ENCODE data around the gene NPAS1. TPM values are rescaled to one million over a fixed set of nuclear protein-coding genes. Genes with fewer than 3 reads are reported as not detected.

The NPAS1 gene
- total and polyA plus RNA-seq, 2 of the 13 experiments (the other 11 are each of a cell fraction or from before 2014, with no cell fraction given) = 0.35 to 2.9 TPM

- TF ChIP-seq GTF3A (CRISPR knock-in tag; conservative IDR thresholded peaks at IDR 0.05) = no peak
- no peak for TF ChIP-seq RFX5 (IDR thresholded peaks at IDR 0.05; ENCODE audit: low read depth, low read length)
- TF ChIP-seq ZNF543 (CRISPR knock-in tag; IDR thresholded peaks at IDR 0.05) = no peak
- no peak for TF ChIP-seq GZF1 (CRISPR knock-in tag; IDR thresholded peaks at IDR 0.05)
- TF ChIP-seq ZNF280B (CRISPR knock-in tag; IDR thresholded peaks at IDR 0.05; ENCODE audit: borderline replicate concordance) = no peak
- TF ChIP-seq, protein P1, sequence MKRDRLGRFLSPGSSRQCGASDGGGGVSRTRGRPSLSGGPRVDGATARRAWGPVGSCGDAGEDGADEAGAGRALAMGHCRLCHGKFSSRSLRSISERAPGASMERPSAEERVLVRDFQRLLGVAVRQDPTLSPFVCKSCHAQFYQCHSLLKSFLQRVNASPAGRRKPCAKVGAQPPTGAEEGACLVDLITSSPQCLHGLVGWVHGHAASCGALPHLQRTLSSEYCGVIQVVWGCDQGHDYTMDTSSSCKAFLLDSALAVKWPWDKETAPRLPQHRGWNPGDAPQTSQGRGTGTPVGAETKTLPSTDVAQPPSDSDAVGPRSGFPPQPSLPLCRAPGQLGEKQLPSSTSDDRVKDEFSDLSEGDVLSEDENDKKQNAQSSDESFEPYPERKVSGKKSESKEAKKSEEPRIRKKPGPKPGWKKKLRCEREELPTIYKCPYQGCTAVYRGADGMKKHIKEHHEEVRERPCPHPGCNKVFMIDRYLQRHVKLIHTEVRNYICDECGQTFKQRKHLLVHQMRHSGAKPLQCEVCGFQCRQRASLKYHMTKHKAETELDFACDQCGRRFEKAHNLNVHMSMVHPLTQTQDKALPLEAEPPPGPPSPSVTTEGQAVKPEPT (CRISPR knock-in tag; IDR thresholded peaks at IDR 0.05; ENCODE audit: low read depth) = no peak
- TF ChIP-seq JDP2 (CRISPR knock-in tag; IDR thresholded peaks at IDR 0.05; ENCODE audit: borderline replicate concordance) = no peak
- TF ChIP-seq, protein P2, sequence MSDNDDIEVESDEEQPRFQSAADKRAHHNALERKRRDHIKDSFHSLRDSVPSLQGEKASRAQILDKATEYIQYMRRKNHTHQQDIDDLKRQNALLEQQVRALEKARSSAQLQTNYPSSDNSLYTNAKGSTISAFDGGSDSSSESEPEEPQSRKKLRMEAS (IDR thresholded peaks at IDR 0.05) = peak; percentile 56; the same call in 1 of the 2 replicates
- TF ChIP-seq, protein P3, sequence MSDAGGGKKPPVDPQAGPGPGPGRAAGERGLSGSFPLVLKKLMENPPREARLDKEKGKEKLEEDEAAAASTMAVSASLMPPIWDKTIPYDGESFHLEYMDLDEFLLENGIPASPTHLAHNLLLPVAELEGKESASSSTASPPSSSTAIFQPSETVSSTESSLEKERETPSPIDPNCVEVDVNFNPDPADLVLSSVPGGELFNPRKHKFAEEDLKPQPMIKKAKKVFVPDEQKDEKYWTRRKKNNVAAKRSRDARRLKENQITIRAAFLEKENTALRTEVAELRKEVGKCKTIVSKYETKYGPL (CRISPR knock-in tag; IDR thresholded peaks at IDR 0.05) = no peak; the same call in 1 of the 2 replicates
- peak; percentile 41; the same call in 1 of the 2 replicates for TF ChIP-seq RBFOX2 (IDR thresholded peaks at IDR 0.05; ENCODE audit: low read depth, low read length)
- TF ChIP-seq CAMTA2 (CRISPR knock-in tag; IDR thresholded peaks at IDR 0.05; ENCODE audit: borderline replicate concordance) = no peak
- TF ChIP-seq ZNF232 (CRISPR knock-in tag; IDR thresholded peaks at IDR 0.05; ENCODE audit: borderline replicate concordance) = 0 out of 2 replicates have a peak, but pooled peaks have one; percentile 21
- no peak for TF ChIP-seq ZNF263 (CRISPR knock-in tag; IDR thresholded peaks at IDR 0.05)
- peak; percentile 32; the same call in 1 of the 2 replicates for TF ChIP-seq RXRB (CRISPR knock-in tag; IDR thresholded peaks at IDR 0.05; ENCODE audit: borderline replicate concordance)
- TF ChIP-seq, protein P4, sequence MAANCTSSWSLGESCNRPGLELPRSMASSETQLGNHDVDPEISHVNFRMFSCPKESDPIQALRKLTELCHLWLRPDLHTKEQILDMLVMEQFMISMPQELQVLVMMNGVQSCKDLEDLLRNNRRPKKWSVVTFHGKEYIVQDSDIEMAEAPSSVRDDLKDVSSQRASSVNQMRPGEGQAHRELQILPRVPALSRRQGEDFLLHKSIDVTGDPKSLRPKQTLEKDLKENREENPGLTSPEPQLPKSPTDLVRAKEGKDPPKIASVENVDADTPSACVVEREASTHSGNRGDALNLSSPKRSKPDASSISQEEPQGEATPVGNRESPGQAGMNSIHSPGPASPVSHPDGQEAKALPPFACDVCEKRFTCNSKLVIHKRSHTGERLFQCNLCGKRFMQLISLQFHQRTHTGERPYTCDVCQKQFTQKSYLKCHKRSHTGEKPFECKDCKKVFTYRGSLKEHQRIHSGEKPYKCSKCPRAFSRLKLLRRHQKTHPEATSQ (CRISPR knock-in tag; IDR thresholded peaks at IDR 0.05; ENCODE audit: borderline replicate concordance) = no peak
- no peak for TF ChIP-seq ZNF766 (CRISPR knock-in tag; IDR thresholded peaks at IDR 0.05; ENCODE audit: borderline replicate concordance)
- TF ChIP-seq, protein P5, sequence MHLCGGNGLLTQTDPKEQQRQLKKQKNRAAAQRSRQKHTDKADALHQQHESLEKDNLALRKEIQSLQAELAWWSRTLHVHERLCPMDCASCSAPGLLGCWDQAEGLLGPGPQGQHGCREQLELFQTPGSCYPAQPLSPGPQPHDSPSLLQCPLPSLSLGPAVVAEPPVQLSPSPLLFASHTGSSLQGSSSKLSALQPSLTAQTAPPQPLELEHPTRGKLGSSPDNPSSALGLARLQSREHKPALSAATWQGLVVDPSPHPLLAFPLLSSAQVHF (CRISPR knock-in tag; IDR thresholded peaks at IDR 0.05) = no peak
- no peak for TF ChIP-seq ZFX (CRISPR knock-in tag; IDR thresholded peaks at IDR 0.05; ENCODE audit: low read depth)
- peak; percentile 30; the same call in 1 of the 2 replicates for TF ChIP-seq PPARG (CRISPR knock-in tag; conservative IDR thresholded peaks at IDR 0.05)
- no peak for TF ChIP-seq DNMT3B (CRISPR knock-in tag; conservative IDR thresholded peaks at IDR 0.05)
- no peak for TF ChIP-seq BCL6 (CRISPR knock-in tag; IDR thresholded peaks at IDR 0.05)
- TF ChIP-seq SYNCRIP (IDR thresholded peaks at IDR 0.05; ENCODE audit: insufficient read depth, low read depth, low read length) = no peak
- TF ChIP-seq ZNF143 (CRISPR knock-in tag; IDR thresholded peaks at IDR 0.05) = no peak
Observed at GRCh38 chr19:47035127-47036096, 15.8 kb downstream of the NPAS1 start (continued).
